MM.1S (cell line): ENCODE data around the gene DHRS7B.

Source experiments
- DNase-seq: peaks from one replicate; pipeline ENCODE4 v3.0.0-alpha.2; 2015
- H2AFZ ChIP-seq: fragments of 300-600 bp; sonication (generic); 2 replicates; pipeline ENCODE4 v1.6.0; 2016; ENCODE audit warnings: antibody characterized with exemption, low read length
- H3F3A ChIP-seq: fragments of 300-600 bp; sonication (generic); 2 replicates; pipeline ENCODE4 v1.6.1; 2016; ENCODE audit warnings: mild to moderate bottlenecking, antibody characterized with exemption, low read length, moderate library complexity, mixed read lengths; ENCODE audit not compliant: insufficient read depth
- H3K27ac ChIP-seq: fragments of 300-600 bp; sonication (generic); 2 replicates; pipeline ENCODE4 v1.5.1; 2016; ENCODE audit warnings: mild to moderate bottlenecking, low read length
- H3K27me3 ChIP-seq: fragments of 300-600 bp; sonication (generic); replicated peaks from 2 replicates; pipeline ENCODE4 v1.6.0; 2016; ENCODE audit warnings: low read length; ENCODE audit not compliant: insufficient read depth
- H3K36me3 ChIP-seq: fragments of 300-600 bp; sonication (generic); replicated peaks from 2 replicates; pipeline ENCODE4 v1.6.1; 2016; ENCODE audit warnings: mild to moderate bottlenecking, low read length, mixed read lengths; ENCODE audit not compliant: insufficient read depth
- H3K4me1 ChIP-seq: fragments of 300-600 bp; sonication (generic); 2 replicates; pipeline ENCODE4 v1.6.1; 2016; ENCODE audit warnings: low read length, mixed read lengths
- H3K4me2 ChIP-seq: fragments of 300-600 bp; sonication (generic); 2 replicates; pipeline ENCODE4 v1.6.0; 2016; ENCODE audit warnings: low read depth, low read length
- H3K4me3 ChIP-seq: fragments of 300-600 bp; sonication (generic); 2 replicates; pipeline ENCODE4 v1.5.1; 2016; ENCODE audit warnings: low read length, mixed read lengths
- H3K79me2 ChIP-seq: fragments of 300-600 bp; sonication (generic); 2 replicates; pipeline ENCODE4 v1.6.1; 2016; ENCODE audit warnings: mixed run types, low read length, mixed read lengths
- H3K9ac ChIP-seq: fragments of 300-600 bp; sonication (generic); 2 replicates; pipeline ENCODE4 v1.6.1; 2016; ENCODE audit warnings: low read length, mixed read lengths
- H3K9me2 ChIP-seq: fragments of 300-600 bp; sonication (generic); replicated peaks from 2 replicates; pipeline ENCODE4 v1.6.1; 2016; ENCODE audit warnings: mild to moderate bottlenecking, low read length, mixed read lengths; ENCODE audit not compliant: insufficient read depth
- H3K9me3 ChIP-seq: fragments of 300-600 bp; sonication (generic); replicated peaks from 2 replicates; pipeline ENCODE4 v1.6.1; 2016; ENCODE audit warnings: mild to moderate bottlenecking, low read length, mixed read lengths; ENCODE audit not compliant: insufficient read depth
- H4K20me1 ChIP-seq: fragments of 300-600 bp; sonication (generic); 2 replicates; pipeline ENCODE4 v1.6.1; 2016; ENCODE audit warnings: mild to moderate bottlenecking, low read length, moderate library complexity, mixed read lengths; ENCODE audit not compliant: insufficient read depth
- CTCF ChIP-seq: fragments of 300-600 bp; sonication (generic); IDR thresholded peaks from 2 replicates; pipeline ENCODE4 v1.5.1; 2016; ENCODE audit warnings: antibody characterized with exemption, low read length, mixed read lengths
- EZH2 ChIP-seq: fragments of 300-600 bp; sonication (generic); optimal IDR thresholded peaks from 2 replicates; pipeline ENCODE3; 2017; ENCODE audit warnings: low read depth, mild to moderate bottlenecking, antibody characterized with exemption, low read length, mixed read lengths
- EZH2phosphoT487 ChIP-seq: fragments of 300-600 bp; sonication (generic); IDR thresholded peaks from 2 replicates; pipeline ENCODE4 v1.6.1; 2018; ENCODE audit warnings: antibody characterized with exemption, low read length

Gene DHRS7B

GRCh38 chr17:21202512-21202911 lies 75.7 kb downstream of the DHRS7B start:
- Histone ChIP-seq H3K36me3 (peaks cover 11% of the 10 kb centered on the region; the same call in 1 of the 2 replicates), H3F3A (no peaks in the 10 kb centered on the region), H3K27me3 (no peaks in the 10 kb centered on the region), H3K27ac (no peak overlapping the region), H3K9me2 (no peaks in the 10 kb centered on the region), H3K4me3 (no peak overlapping the region), H3K4me1 (no peaks in the 10 kb centered on the region), H3K4me2 (no peak overlapping the region), H2AFZ (no peak overlapping the region), H4K20me1 (peaks cover 70% of the 10 kb centered on the region), H3K9ac (no peak overlapping the region), H3K9me3 (no peaks in the 10 kb centered on the region), H3K79me2 (peaks cover 98% of the 10 kb centered on the region)
- TF ChIP-seq CTCF = no peak
- TF ChIP-seq EZH2 = no peak
- no peak for TF ChIP-seq EZH2phosphoT487
- DNase-seq = no peak

GRCh38 chr17:21204935-21205334 lies 78.2 kb downstream of the DHRS7B start:
- no peak overlapping the region for H3K27ac ChIP-seq
- peaks cover 67% of the 10 kb centered on the region for H4K20me1 ChIP-seq
- no peaks in the 10 kb centered on the region for H3K4me1 ChIP-seq
- no peak overlapping the region for H3K4me3 ChIP-seq
- H3K27me3 ChIP-seq = no peaks in the 10 kb centered on the region
- no peak overlapping the region for H3K9ac ChIP-seq
- H3K9me3 ChIP-seq = no peaks in the 10 kb centered on the region
- H3K9me2 ChIP-seq = no peaks in the 10 kb centered on the region
- peaks cover 7% of the 10 kb centered on the region; the same call in 1 of the 2 replicates for H3K36me3 ChIP-seq
- TF ChIP-seq EZH2phosphoT487 (no peak), CTCF (no peak), EZH2 (no peak)
- peaks cover 100% of the 10 kb centered on the region for H3K79me2 ChIP-seq
- no peak overlapping the region for H3K4me2 ChIP-seq
- no peaks in the 10 kb centered on the region for H3F3A ChIP-seq
- DNase-seq = no peak
- no peak overlapping the region for H2AFZ ChIP-seq

GRCh38 chr17:21208352-21208751 lies 81.6 kb downstream of the DHRS7B start:
- Histone ChIP-seq H3K4me3 (no peak overlapping the region), H2AFZ (no peak overlapping the region), H3K4me1 (peaks cover 11% of the 10 kb centered on the region), H3K27ac (no peak overlapping the region), H3K27me3 (no peaks in the 10 kb centered on the region), H3K36me3 (0 out of 2 replicates have a peak, but pooled peaks cover 3% of the 10 kb centered on the region), H3K4me2 (no peak overlapping the region), H3F3A (no peaks in the 10 kb centered on the region), H4K20me1 (peaks cover 59% of the 10 kb centered on the region), H3K79me2 (peaks cover 100% of the 10 kb centered on the region), H3K9ac (no peak overlapping the region), H3K9me2 (no peaks in the 10 kb centered on the region), H3K9me3 (no peaks in the 10 kb centered on the region)
- no peak for DNase-seq
- no peak for TF ChIP-seq EZH2phosphoT487
- no peak for TF ChIP-seq EZH2
- no peak for TF ChIP-seq CTCF
